WTC11 (cell line): Measurements from ENCODE around the gene RALY. TPM values are rescaled to one million over a fixed set of nuclear protein-coding genes. Genes with fewer than 3 reads are reported as not detected.

Source experiments
- ATAC-seq: fragments of 200-7000 bp; cut with Tn5 transposase; 2 replicates; pipeline ENCODE4 v1.10.0; 2021; ENCODE audit warnings: mild to moderate bottlenecking, moderate library complexity
- CTCF ChIA-PET: fragments of 300-600 bp; sonication (Branson Sonifier 250); formaldehyde crosslinking; loops from one replicate; lab custom pipeline; 2021; ENCODE audit warnings: antibody characterized with exemption; lab: Charles Lee
- POLR2A ChIA-PET: fragments of 350-600 bp; sonication (Branson Sonifier 250); formaldehyde crosslinking; loops from one replicate; lab custom pipeline; 2021; ENCODE audit warnings: antibody characterized with exemption; lab: Charles Lee
- DNase-seq: peaks from one replicate; pipeline ENCODE4 v3.0.0; 2021; ENCODE audit warnings: low spot score
- H3K27ac Mint-ChIP-seq: 2 replicates; pipeline ENCODE4 v1.8.0; 2021; ENCODE audit warnings: mixed read lengths
- H3K27me3 Mint-ChIP-seq: 2 replicates; pipeline ENCODE4 v1.8.0; 2021; ENCODE audit warnings: low read depth, mild to moderate bottlenecking, moderate library complexity, mixed read lengths
- H3K36me3 Mint-ChIP-seq: 2 replicates; pipeline ENCODE4 v1.8.0; 2021; ENCODE audit warnings: mixed read lengths
- H3K4me1 Mint-ChIP-seq: 2 replicates; pipeline ENCODE4 v1.8.0; 2022; ENCODE audit warnings: mixed read lengths
- H3K4me3 Mint-ChIP-seq: 2 replicates; pipeline ENCODE4 v1.8.0; 2021; ENCODE audit warnings: mild to moderate bottlenecking, moderate library complexity, mixed read lengths
- H3K9me3 Mint-ChIP-seq: 2 replicates; pipeline ENCODE4 v1.8.0; 2021; ENCODE audit warnings: mixed read lengths
- CBFB ChIP-seq: sonication (generic); formaldehyde crosslinking; IDR thresholded peaks from 2 replicates; pipeline ENCODE4 v1.8.1; 2022; ENCODE audit warnings: mild to moderate bottlenecking, low read depth, missing genetic modification reagents
- CREB1 ChIP-seq: sonication (generic); formaldehyde crosslinking; IDR thresholded peaks from 2 replicates; pipeline ENCODE4 v1.8.0; 2023; ENCODE audit warnings: mild to moderate bottlenecking, missing genetic modification reagents
- E2F5 ChIP-seq: sonication (generic); formaldehyde crosslinking; IDR thresholded peaks from 2 replicates; pipeline ENCODE4 v1.8.1; 2022; ENCODE audit warnings: mild to moderate bottlenecking, moderate library complexity, missing genetic modification reagents
- ELF4 ChIP-seq: sonication (generic); formaldehyde crosslinking; IDR thresholded peaks from 2 replicates; pipeline ENCODE4 v1.8.1; 2022; ENCODE audit warnings: low read depth, mild to moderate bottlenecking, moderate library complexity, missing genetic modification reagents
- ESRRA ChIP-seq: sonication (generic); formaldehyde crosslinking; IDR thresholded peaks from 2 replicates; pipeline ENCODE4 v1.8.1; 2022; ENCODE audit warnings: mild to moderate bottlenecking, missing genetic modification reagents, borderline replicate concordance
- FOXJ3 ChIP-seq: sonication (generic); formaldehyde crosslinking; IDR thresholded peaks from 2 replicates; pipeline ENCODE4 v1.9.0; 2021; ENCODE audit warnings: missing genetic modification reagents, mild to moderate bottlenecking, borderline replicate concordance
- FOXK1 ChIP-seq: sonication (generic); formaldehyde crosslinking; IDR thresholded peaks from 2 replicates; pipeline ENCODE4 v1.8.0; 2022; ENCODE audit warnings: mild to moderate bottlenecking, moderate library complexity, missing genetic modification reagents
- GABPB1 ChIP-seq: sonication (generic); formaldehyde crosslinking; IDR thresholded peaks from 2 replicates; pipeline ENCODE4 v1.8.1; 2023; ENCODE audit warnings: mild to moderate bottlenecking, missing genetic modification reagents
- MYBL2 ChIP-seq: sonication (generic); formaldehyde crosslinking; IDR thresholded peaks from 2 replicates; pipeline ENCODE4 v1.8.1; 2023; ENCODE audit warnings: mild to moderate bottlenecking, moderate library complexity, missing genetic modification reagents
- NFE2L1 ChIP-seq: sonication (generic); formaldehyde crosslinking; IDR thresholded peaks from 2 replicates; pipeline ENCODE4 v1.8.1; 2023; ENCODE audit warnings: missing genetic modification reagents
- USF1 ChIP-seq: sonication (generic); formaldehyde crosslinking; IDR thresholded peaks from 2 replicates; pipeline ENCODE4 v1.8.0; 2022; ENCODE audit warnings: mild to moderate bottlenecking, missing genetic modification reagents
- ZNF121 ChIP-seq: sonication (generic); formaldehyde crosslinking; IDR thresholded peaks from 2 replicates; pipeline ENCODE4 v1.8.0; 2023; ENCODE audit warnings: missing genetic modification reagents
- ZNF317 ChIP-seq: sonication (generic); formaldehyde crosslinking; IDR thresholded peaks from 2 replicates; pipeline ENCODE4 v1.8.1; 2023; ENCODE audit warnings: low read depth, mild to moderate bottlenecking, moderate library complexity, missing genetic modification reagents, borderline replicate concordance
- ZNF396 ChIP-seq: fragments of 250-450 bp; sonication (Bioruptor Pico); IDR thresholded peaks from 2 replicates; pipeline ENCODE4 v1.8.0; 2021; ENCODE audit warnings: mild to moderate bottlenecking, moderate library complexity, borderline replicate concordance
- ZNF416 ChIP-seq: fragments of 250-450 bp; sonication (Bioruptor Pico); IDR thresholded peaks from 2 replicates; pipeline ENCODE4 v1.9.0; 2021; ENCODE audit warnings: mild to moderate bottlenecking, inconsistent platforms
- total RNA-seq: library from RNA; stranded (reverse); gene quantifications from 3 replicates; pipeline ENCODE4 v1.2.3, GENCODE V29; 2021
- TF ChIP-seq, protein P1 (sequence below): sonication (generic); formaldehyde crosslinking; IDR thresholded peaks from 2 replicates; pipeline ENCODE4 v1.8.0; 2022; ENCODE audit warnings: missing genetic modification reagents
- TF ChIP-seq, protein P2 (sequence below): fragments of 250-450 bp; sonication (Bioruptor Pico); IDR thresholded peaks from 2 replicates; pipeline ENCODE4 v2.1.2; 2022; ENCODE audit warnings: mild to moderate bottlenecking, moderate library complexity
- TF ChIP-seq, protein P3 (sequence below): sonication (generic); formaldehyde crosslinking; IDR thresholded peaks from 2 replicates; pipeline ENCODE4 v1.8.1; 2023; ENCODE audit warnings: mild to moderate bottlenecking, missing genetic modification reagents
- TF ChIP-seq, protein P4 (sequence below): fragments of 250-450 bp; sonication (Bioruptor Pico); conservative IDR thresholded peaks from 2 replicates; pipeline ENCODE4 v1.9.0; 2021; ENCODE audit warnings: mild to moderate bottlenecking
- TF ChIP-seq, protein P5 (sequence below): sonication (generic); formaldehyde crosslinking; IDR thresholded peaks from 2 replicates; pipeline ENCODE4 v1.8.0; 2023; ENCODE audit warnings: missing genetic modification reagents

The RALY gene
- total RNA-seq, 1 experiment from 2014 or later, result 164 TPM

DNA sequence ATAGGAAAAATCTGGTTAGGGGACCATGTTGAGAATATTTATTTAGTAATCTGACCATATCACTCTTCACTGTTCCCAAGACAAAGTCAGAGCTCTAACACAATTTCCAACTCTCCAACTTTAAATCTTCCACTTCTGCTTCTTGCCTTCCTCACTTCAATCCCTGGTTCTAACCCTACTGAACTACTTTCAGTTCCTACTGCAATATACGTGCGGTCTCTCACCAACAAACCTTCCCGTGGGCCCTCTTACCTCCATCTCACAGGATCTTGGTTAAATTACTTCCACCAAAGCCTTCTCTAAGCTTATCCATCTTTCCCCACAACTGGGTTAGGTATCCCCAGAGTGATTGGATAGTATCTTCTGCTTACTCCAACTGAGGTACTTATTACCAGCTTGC is 110.3 kb downstream of the RALY start (continued):
- TF ChIP-seq, protein P1, sequence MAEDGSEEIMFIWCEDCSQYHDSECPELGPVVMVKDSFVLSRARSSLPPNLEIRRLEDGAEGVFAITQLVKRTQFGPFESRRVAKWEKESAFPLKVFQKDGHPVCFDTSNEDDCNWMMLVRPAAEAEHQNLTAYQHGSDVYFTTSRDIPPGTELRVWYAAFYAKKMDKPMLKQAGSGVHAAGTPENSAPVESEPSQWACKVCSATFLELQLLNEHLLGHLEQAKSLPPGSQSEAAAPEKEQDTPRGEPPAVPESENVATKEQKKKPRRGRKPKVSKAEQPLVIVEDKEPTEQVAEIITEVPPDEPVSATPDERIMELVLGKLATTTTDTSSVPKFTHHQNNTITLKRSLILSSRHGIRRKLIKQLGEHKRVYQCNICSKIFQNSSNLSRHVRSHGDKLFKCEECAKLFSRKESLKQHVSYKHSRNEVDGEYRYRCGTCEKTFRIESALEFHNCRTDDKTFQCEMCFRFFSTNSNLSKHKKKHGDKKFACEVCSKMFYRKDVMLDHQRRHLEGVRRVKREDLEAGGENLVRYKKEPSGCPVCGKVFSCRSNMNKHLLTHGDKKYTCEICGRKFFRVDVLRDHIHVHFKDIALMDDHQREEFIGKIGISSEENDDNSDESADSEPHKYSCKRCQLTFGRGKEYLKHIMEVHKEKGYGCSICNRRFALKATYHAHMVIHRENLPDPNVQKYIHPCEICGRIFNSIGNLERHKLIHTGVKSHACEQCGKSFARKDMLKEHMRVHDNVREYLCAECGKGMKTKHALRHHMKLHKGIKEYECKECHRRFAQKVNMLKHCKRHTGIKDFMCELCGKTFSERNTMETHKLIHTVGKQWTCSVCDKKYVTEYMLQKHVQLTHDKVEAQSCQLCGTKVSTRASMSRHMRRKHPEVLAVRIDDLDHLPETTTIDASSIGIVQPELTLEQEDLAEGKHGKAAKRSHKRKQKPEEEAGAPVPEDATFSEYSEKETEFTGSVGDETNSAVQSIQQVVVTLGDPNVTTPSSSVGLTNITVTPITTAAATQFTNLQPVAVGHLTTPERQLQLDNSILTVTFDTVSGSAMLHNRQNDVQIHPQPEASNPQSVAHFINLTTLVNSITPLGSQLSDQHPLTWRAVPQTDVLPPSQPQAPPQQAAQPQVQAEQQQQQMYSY (CRISPR knock-in tag), result no peak
- TF ChIP-seq MYBL2 (no peak), ZNF317 (CRISPR knock-in tag) (no peak), GABPB1 (CRISPR knock-in tag) (no peak)
- TF ChIP-seq, protein P2, sequence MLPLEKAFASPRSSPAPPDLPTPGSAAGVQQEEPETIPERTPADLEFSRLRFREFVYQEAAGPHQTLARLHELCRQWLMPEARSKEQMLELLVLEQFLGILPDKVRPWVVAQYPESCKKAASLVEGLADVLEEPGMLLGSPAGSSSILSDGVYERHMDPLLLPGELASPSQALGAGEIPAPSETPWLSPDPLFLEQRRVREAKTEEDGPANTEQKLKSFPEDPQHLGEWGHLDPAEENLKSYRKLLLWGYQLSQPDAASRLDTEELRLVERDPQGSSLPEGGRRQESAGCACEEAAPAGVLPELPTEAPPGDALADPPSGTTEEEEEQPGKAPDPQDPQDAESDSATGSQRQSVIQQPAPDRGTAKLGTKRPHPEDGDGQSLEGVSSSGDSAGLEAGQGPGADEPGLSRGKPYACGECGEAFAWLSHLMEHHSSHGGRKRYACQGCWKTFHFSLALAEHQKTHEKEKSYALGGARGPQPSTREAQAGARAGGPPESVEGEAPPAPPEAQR (CRISPR knock-in tag), result no peak

GRCh38 chr20:34105978-34106675 is 112.4 kb downstream of the RALY start:
- peaks cover 35% of the 10 kb centered on the region for H3K4me1 Mint-ChIP-seq
- CTCF ChIA-PET, result no interaction called here
- no peaks in the 10 kb centered on the region for H3K9me3 Mint-ChIP-seq
- DNase-seq, result no peak
- 0 out of 2 replicates have a peak overlapping the region, but pooled peaks have one; percentile 42 for H3K27ac Mint-ChIP-seq
- H3K27me3 Mint-ChIP-seq, result no peaks in the 10 kb centered on the region
- H3K36me3 Mint-ChIP-seq, result peaks cover 75% of the 10 kb centered on the region
- ATAC-seq, result no peak
- POLR2A ChIA-PET, result no interaction called here
- H3K4me3 Mint-ChIP-seq, result no peak overlapping the region
- TF ChIP-seq CREB1, result no peak
- no peak for TF ChIP-seq GABPB1 (CRISPR knock-in tag)
- TF ChIP-seq FOXK1, result no peak
- no peak for TF ChIP-seq USF1 (CRISPR knock-in tag)
- TF ChIP-seq CBFB (CRISPR knock-in tag), result no peak
- TF ChIP-seq NFE2L1 (CRISPR knock-in tag), result no peak
- TF ChIP-seq, protein P3, sequence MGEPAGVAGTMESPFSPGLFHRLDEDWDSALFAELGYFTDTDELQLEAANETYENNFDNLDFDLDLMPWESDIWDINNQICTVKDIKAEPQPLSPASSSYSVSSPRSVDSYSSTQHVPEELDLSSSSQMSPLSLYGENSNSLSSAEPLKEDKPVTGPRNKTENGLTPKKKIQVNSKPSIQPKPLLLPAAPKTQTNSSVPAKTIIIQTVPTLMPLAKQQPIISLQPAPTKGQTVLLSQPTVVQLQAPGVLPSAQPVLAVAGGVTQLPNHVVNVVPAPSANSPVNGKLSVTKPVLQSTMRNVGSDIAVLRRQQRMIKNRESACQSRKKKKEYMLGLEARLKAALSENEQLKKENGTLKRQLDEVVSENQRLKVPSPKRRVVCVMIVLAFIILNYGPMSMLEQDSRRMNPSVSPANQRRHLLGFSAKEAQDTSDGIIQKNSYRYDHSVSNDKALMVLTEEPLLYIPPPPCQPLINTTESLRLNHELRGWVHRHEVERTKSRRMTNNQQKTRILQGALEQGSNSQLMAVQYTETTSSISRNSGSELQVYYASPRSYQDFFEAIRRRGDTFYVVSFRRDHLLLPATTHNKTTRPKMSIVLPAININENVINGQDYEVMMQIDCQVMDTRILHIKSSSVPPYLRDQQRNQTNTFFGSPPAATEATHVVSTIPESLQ (CRISPR knock-in tag), result no peak

GRCh38 chr20:34108616-34109174 is 115.0 kb downstream of the RALY start:
- ATAC-seq (no peak), DNase-seq (no peak)
- Mint-ChIP-seq H3K4me1 (peaks cover 38% of the 10 kb centered on the region), H3K27me3 (peaks cover 2% of the 10 kb centered on the region; the same call in 1 of the 2 replicates), H3K9me3 (no peaks in the 10 kb centered on the region), H3K4me3 (peak overlapping the region; percentile 47), H3K27ac (peak overlapping the region; percentile 37), H3K36me3 (peaks cover 54% of the 10 kb centered on the region)
- ChIA-PET POLR2A (interaction anchor here (1.1 kb wide), 1 partner anchor 8 kb away, joined by 3 read pairs; no protein-coding TSS in a partner anchor), CTCF (interaction anchor here (0.7 kb wide), 1 partner anchor 147 kb away, joined by 4 read pairs; no protein-coding TSS in a partner anchor)
- TF ChIP-seq CBFB (CRISPR knock-in tag) (no peak), FOXJ3 (CRISPR knock-in tag) (no peak), ZNF396 (CRISPR knock-in tag) (no peak), ESRRA (CRISPR knock-in tag) (no peak), ZNF121 (CRISPR knock-in tag) (peak; percentile 32; the same call in 1 of the 2 replicates), ZNF416 (CRISPR knock-in tag) (no peak), E2F5 (CRISPR knock-in tag) (no peak), ELF4 (no peak)
- TF ChIP-seq, protein P4, sequence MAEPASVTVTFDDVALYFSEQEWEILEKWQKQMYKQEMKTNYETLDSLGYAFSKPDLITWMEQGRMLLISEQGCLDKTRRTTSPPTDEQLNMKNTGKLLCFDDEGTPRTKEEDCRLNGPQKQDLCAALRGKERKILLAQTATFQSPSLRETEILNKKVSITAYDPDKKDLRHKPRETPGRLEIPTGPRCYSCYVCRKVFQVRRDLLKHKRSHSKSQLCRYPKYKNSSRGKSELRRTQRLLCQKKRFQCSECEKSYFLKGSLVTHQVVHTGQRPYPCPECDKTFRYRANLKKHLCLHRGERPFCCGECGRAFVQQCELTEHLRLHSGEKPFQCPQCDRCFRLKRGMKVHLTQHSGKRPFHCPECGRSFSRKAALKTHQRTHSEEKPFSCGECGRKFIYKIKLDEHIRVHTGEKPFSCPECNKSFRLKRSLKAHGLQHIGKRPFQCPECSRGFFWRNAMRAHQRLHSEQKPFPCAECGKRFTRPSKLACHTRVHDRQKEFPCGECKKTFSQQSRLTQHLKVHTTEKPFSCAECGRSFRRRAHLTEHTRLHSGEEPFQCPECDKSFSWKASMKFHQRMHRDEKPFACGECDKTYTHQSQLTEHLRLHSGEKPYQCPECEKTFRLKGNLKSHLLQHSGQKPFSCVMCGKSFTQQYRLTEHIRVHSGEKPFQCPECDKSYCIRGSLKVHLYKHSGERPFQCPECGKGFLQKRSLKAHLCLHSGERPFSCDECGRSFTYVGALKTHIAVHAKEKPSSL (CRISPR knock-in tag), result 0 out of 2 replicates have a peak, but pooled peaks have one; percentile 3
- TF ChIP-seq, protein P5, sequence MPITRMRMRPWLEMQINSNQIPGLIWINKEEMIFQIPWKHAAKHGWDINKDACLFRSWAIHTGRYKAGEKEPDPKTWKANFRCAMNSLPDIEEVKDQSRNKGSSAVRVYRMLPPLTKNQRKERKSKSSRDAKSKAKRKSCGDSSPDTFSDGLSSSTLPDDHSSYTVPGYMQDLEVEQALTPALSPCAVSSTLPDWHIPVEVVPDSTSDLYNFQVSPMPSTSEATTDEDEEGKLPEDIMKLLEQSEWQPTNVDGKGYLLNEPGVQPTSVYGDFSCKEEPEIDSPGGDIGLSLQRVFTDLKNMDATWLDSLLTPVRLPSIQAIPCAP, result no peak
